Calu3 (cell line): ENCODE results near the gene RIMBP3C. TPM values are rescaled to one million over a fixed set of nuclear protein-coding genes. Genes with fewer than 3 reads are reported as not detected.
A peak's percentile ranks its signal among the peaks of the same experiment; 100 is the strongest.

Experiments used
- BruUV-seq: library from RNA; stranded (reverse); fragments of 400-500 nt; replicated peaks from 2 replicates; lab custom pipeline; 2021; lab: Mats Ljungman, UMichigan
- CTCF ChIA-PET: fragments of 300-600 bp; sonication (Branson Sonifier 250); formaldehyde crosslinking; loops from one replicate; lab custom pipeline; 2022; ENCODE audit warnings: antibody characterized with exemption; lab: Charles Lee
- DNase-seq: peaks from one replicate; pipeline ENCODE4 v3.0.0; 2022
- H3K27ac Mint-ChIP-seq: one replicate; pipeline ENCODE4 v1.8.0; 2022; ENCODE audit warnings: mixed read lengths; ENCODE audit not compliant: unreplicated experiment
- H3K27me3 Mint-ChIP-seq: one replicate; pipeline ENCODE4 v1.8.0; 2022; ENCODE audit warnings: mixed read lengths; ENCODE audit not compliant: unreplicated experiment
- H3K36me3 Mint-ChIP-seq: one replicate; pipeline ENCODE4 v1.8.0; 2022; ENCODE audit warnings: mild to moderate bottlenecking, moderate library complexity, mixed read lengths; ENCODE audit not compliant: insufficient read depth, unreplicated experiment
- H3K4me1 Mint-ChIP-seq: one replicate; pipeline ENCODE4 v1.8.0; 2022; ENCODE audit warnings: mild to moderate bottlenecking, low read depth, mixed read lengths; ENCODE audit not compliant: unreplicated experiment
- H3K4me3 Mint-ChIP-seq: one replicate; pipeline ENCODE4 v1.8.0; 2022; ENCODE audit warnings: mild to moderate bottlenecking, low read depth, moderate library complexity, mixed read lengths; ENCODE audit not compliant: unreplicated experiment
- H3K9me3 Mint-ChIP-seq: one replicate; pipeline ENCODE4 v1.8.0; 2022; ENCODE audit warnings: low read depth, mixed read lengths; ENCODE audit not compliant: unreplicated experiment
- CTCF ChIP-seq: fragments of 200-600 bp; IDR thresholded peaks from one replicate; pipeline ENCODE4 v1.8.0; 2022; ENCODE audit warnings: antibody characterized with exemption; ENCODE audit not compliant: unreplicated experiment
- intact Hi-C: fragments of 100-400 bp; cut with micrococcal nuclease; formaldehyde crosslinking; loops from one replicate; pipeline ENCODE4 v1.10.0; 2022; ENCODE audit not compliant: unreplicated experiment
- total RNA-seq: library from RNA; stranded (reverse); gene quantifications from 2 replicates; pipeline ENCODE4 v1.2.3, GENCODE V29; 2022

Gene RIMBP3C
- total RNA-seq, 1 experiment from 2014 or later, result not detected

GRCh38 chr22:21593406-21594232 is 42.4 kb upstream of the RIMBP3C start:
- intact Hi-C loops, result no loop called here
- no TSS peak for BruUV-seq
- no peaks in the 10 kb centered on the region for H3K9me3 Mint-ChIP-seq
- CTCF ChIA-PET, result interaction anchor here (0.7 to 1.4 kb wide), 3 partner anchors 14 to 53 kb away, joined by 3 read pairs; no protein-coding TSS in a partner anchor
- H3K4me1 Mint-ChIP-seq, result peaks cover 41% of the 10 kb centered on the region
- H3K27ac Mint-ChIP-seq, result peak overlapping the region; percentile 5
- H3K27me3 Mint-ChIP-seq, result no peaks in the 10 kb centered on the region
- peak; percentile 15 for DNase-seq
- H3K36me3 Mint-ChIP-seq, result peaks cover 54% of the 10 kb centered on the region
- peak; percentile 71 for TF ChIP-seq CTCF
- no peak overlapping the region for H3K4me3 Mint-ChIP-seq

GRCh38 chr22:21592422-21592821 is 41.2 kb upstream of the RIMBP3C start:
- CTCF ChIA-PET, result interaction anchor here (1.4 kb wide), 1 partner anchor 13 kb away, joined by 3 read pairs; no protein-coding TSS in a partner anchor
- peaks cover 41% of the 10 kb centered on the region for H3K4me1 Mint-ChIP-seq
- H3K27me3 Mint-ChIP-seq, result no peaks in the 10 kb centered on the region
- no TSS peak for BruUV-seq
- peaks cover 60% of the 10 kb centered on the region for H3K36me3 Mint-ChIP-seq
- no peak for DNase-seq
- H3K9me3 Mint-ChIP-seq, result no peaks in the 10 kb centered on the region
- H3K4me3 Mint-ChIP-seq, result no peak overlapping the region
- TF ChIP-seq CTCF, result no peak
- intact Hi-C loops, result no loop called here
- no peak overlapping the region for H3K27ac Mint-ChIP-seq

GRCh38 chr22:21591695-21592094 is 40.4 kb upstream of the RIMBP3C start:
- TF ChIP-seq CTCF, result no peak
- DNase-seq, result no peak
- no TSS peak for BruUV-seq
- CTCF ChIA-PET, result interaction anchor here (1.4 kb wide), 1 partner anchor 13 kb away, joined by 3 read pairs; no protein-coding TSS in a partner anchor
- Mint-ChIP-seq H3K4me3 (no peak overlapping the region), H3K9me3 (no peaks in the 10 kb centered on the region), H3K36me3 (peaks cover 57% of the 10 kb centered on the region), H3K4me1 (peaks cover 41% of the 10 kb centered on the region), H3K27me3 (no peaks in the 10 kb centered on the region), H3K27ac (no peak overlapping the region)
- intact Hi-C loops, result no loop called here

- H3K27ac Mint-ChIP-seq, result peak overlapping the region; percentile 18
- no TSS peak for BruUV-seq
- H3K36me3 Mint-ChIP-seq, result peaks cover 59% of the 10 kb centered on the region
- H3K4me3 Mint-ChIP-seq, result no peak overlapping the region
- CTCF ChIA-PET, result no interaction called here
- intact Hi-C loops, result no loop called here
- H3K9me3 Mint-ChIP-seq, result no peaks in the 10 kb centered on the region
- no peak for DNase-seq
- TF ChIP-seq CTCF, result no peak
- H3K27me3 Mint-ChIP-seq, result no peaks in the 10 kb centered on the region
- peaks cover 41% of the 10 kb centered on the region for H3K4me1 Mint-ChIP-seq
Measured at GRCh38 chr22:21590809-21591641, 39.8 kb upstream of the RIMBP3C start.
